CD14-positive monocyte (primary cell): ENCODE data around the gene LKAAEAR1. TPM values are rescaled to one million over a fixed set of nuclear protein-coding genes. Genes with fewer than 3 reads are reported as not detected.

Source experiments
- DNase-seq, 3 donors: peaks; one replicate each; pipeline ENCODE4 v3.0.0-alpha.2; 2011 to 2022
- H2AFZ ChIP-seq: 2 replicates; pipeline ENCODE4 v1.6.0; 2012; ENCODE audit warnings: mild to moderate bottlenecking, low read depth, low read length, inconsistent platforms; ENCODE audit not compliant: insufficient read depth, poor library complexity, severe bottlenecking
- H3K27ac ChIP-seq, 2 donors: 1 replicate in 1 of 2; 2 replicates in 1 of 2; pipeline ENCODE4 v1.5.1; 2012 to 2013; ENCODE audit warnings: low read length in 2 of 2, control low read depth in 1 of 2, inconsistent platforms in 1 of 2, low read depth in 1 of 2, mild to moderate bottlenecking in 1 of 2
- H3K27me3 ChIP-seq, 2 donors: one replicate each; pipeline versions ENCODE4 v1.6.0 to v1.6.1; 2011 to 2013; ENCODE audit warnings: low read length in 2 of 2; ENCODE audit not compliant: control insufficient read depth in 2 of 2, insufficient read depth in 2 of 2
- H3K36me3 ChIP-seq, 2 donors: replicated peaks in 1 of 2; 1 replicate in 1 of 2; 2 replicates in 1 of 2; pipeline versions ENCODE4 v1.5.1 to v1.6.1; 2012 to 2013; ENCODE audit warnings: low read length in 2 of 2, control low read depth in 1 of 2, inconsistent platforms in 1 of 2, mild to moderate bottlenecking in 1 of 2; ENCODE audit not compliant: insufficient read depth in 2 of 2, control insufficient read depth in 1 of 2
- H3K4me1 ChIP-seq, 2 donors: 1 replicate in 1 of 2; 2 replicates in 1 of 2; pipeline versions ENCODE4 v1.5.1 to v1.6.1; 2012 to 2013; ENCODE audit warnings: low read length in 2 of 2, control low read depth in 1 of 2, inconsistent platforms in 1 of 2, mild to moderate bottlenecking in 1 of 2, moderate library complexity in 1 of 2; ENCODE audit not compliant: insufficient read depth in 2 of 2, control insufficient read depth in 1 of 2
- H3K4me2 ChIP-seq: replicated peaks from 2 replicates; pipeline ENCODE3; 2012; ENCODE audit warnings: low read length, moderate library complexity, mild to moderate bottlenecking; ENCODE audit not compliant: poor library complexity, severe bottlenecking; ENCODE audit errors: extremely low read depth
- H3K4me3 ChIP-seq, 3 experiments: fragments of 200-600 bp in 1 of 3; sonication (generic) in 1 of 3; replicated peaks in 1 of 3; 1 replicate in 2 of 3; 2 replicates in 1 of 3; pipeline ENCODE4 v1.5.1; 2011 to 2013; ENCODE audit warnings: low read length in 3 of 3, mild to moderate bottlenecking in 3 of 3, control low read depth in 2 of 3, low read depth in 2 of 3, inconsistent platforms in 1 of 3, moderate library complexity in 1 of 3
- H3K79me2 ChIP-seq: 2 replicates; pipeline ENCODE4 v1.6.0; 2012; ENCODE audit warnings: mild to moderate bottlenecking, control low read depth, inconsistent platforms, low read length, moderate library complexity; ENCODE audit not compliant: insufficient read depth
- H3K9ac ChIP-seq: 2 replicates; pipeline ENCODE4 v1.6.0; 2017; ENCODE audit warnings: low read length, mild to moderate bottlenecking; ENCODE audit not compliant: insufficient read depth, poor library complexity, severe bottlenecking
- H3K9me3 ChIP-seq, 2 donors: replicated peaks in 1 of 2; 1 replicate in 1 of 2; 2 replicates in 1 of 2; pipeline versions ENCODE4 v1.5.1 to v1.6.1; 2012 to 2013; ENCODE audit warnings: low read length in 2 of 2, control low read depth in 1 of 2; ENCODE audit not compliant: control insufficient read depth in 1 of 2, insufficient read depth in 1 of 2
- H4K20me1 ChIP-seq: 2 replicates; pipeline ENCODE4 v1.6.0; 2012; ENCODE audit warnings: mild to moderate bottlenecking, low read length, control low read depth, moderate library complexity; ENCODE audit not compliant: insufficient read depth
- H3K27ac Mint-ChIP-seq, 7 donors: one replicate each; pipeline ENCODE4 v1.8.0; 2020; ENCODE audit warnings: mild to moderate bottlenecking in 7 of 7, mixed read lengths in 7 of 7, moderate library complexity in 6 of 7, inconsistent platforms in 2 of 7
- H3K27me3 Mint-ChIP-seq, 3 donors: one replicate each; pipeline ENCODE4 v1.8.0; 2021 to 2022; ENCODE audit warnings: low read depth in 3 of 3, mild to moderate bottlenecking in 3 of 3, mixed read lengths in 3 of 3, moderate library complexity in 3 of 3, inconsistent platforms in 1 of 3
- H3K36me3 Mint-ChIP-seq, 2 donors: one replicate each; pipeline ENCODE4 v1.8.0; 2020; ENCODE audit warnings: mixed read lengths in 2 of 2, inconsistent platforms in 1 of 2, mild to moderate bottlenecking in 1 of 2
- H3K4me1 Mint-ChIP-seq: one replicate; pipeline ENCODE4 v1.8.0; 2020; ENCODE audit warnings: mild to moderate bottlenecking, mixed read lengths
- H3K4me3 Mint-ChIP-seq, 2 donors: one replicate each; pipeline ENCODE4 v1.8.0; 2020; ENCODE audit warnings: mild to moderate bottlenecking in 2 of 2, mixed read lengths in 2 of 2, moderate library complexity in 1 of 2
- H3K9me3 Mint-ChIP-seq, 7 donors: one replicate each; pipeline ENCODE4 v1.8.0; 2020 to 2022; ENCODE audit warnings: mixed read lengths in 7 of 7, mild to moderate bottlenecking in 6 of 7, moderate library complexity in 6 of 7, inconsistent platforms in 2 of 7
- CTCF ChIP-seq: fragments of 200-600 bp; IDR thresholded peaks from one replicate; pipeline ENCODE4 v1.8.0; 2022; ENCODE audit warnings: antibody characterized with exemption, mild to moderate bottlenecking
- WGBS: methylation state at CpG from one replicate; pipeline ENCODE4 v1.1.5; 2013; ENCODE audit warnings: missing lambda C conversion rate; ENCODE audit not compliant: insufficient coverage; 5-methylcytosine and 5-hydroxymethylcytosine counted together
- intact Hi-C, 2 donors: fragments of 100-400 bp; cut with micrococcal nuclease; formaldehyde crosslinking; loops; one replicate each; pipeline versions ENCODE4 v1.15.0 to v1.15.1; 2023
- polyA plus RNA-seq, 3 donors: library from polyadenylated mRNA; depleted of rRNA in 1 of 3; unstranded in 2 of 3; stranded (reverse) in 1 of 3; fragments of 300-500 nt in 2 of 3; fragments of >200 nt in 1 of 3; fragmentation: Illumina TruSeq in 2 of 3; gene quantifications; 1 replicate in 2 of 3; 2 replicates in 1 of 3; pipeline ENCODE4 v1.2.3, GENCODE V29; 2012 to 2021

The LKAAEAR1 gene
- polyA plus RNA-seq, 3 donors: 0.61 to 0.86 (median 0.64) TPM

GRCh38 chr20:64051561-64052325 is 32.5 kb downstream of the LKAAEAR1 start:
- no peak overlapping the region for H3K4me2 ChIP-seq
- H3K4me3 ChIP-seq: no peak overlapping the region
- no peaks in the 10 kb centered on the region for H4K20me1 ChIP-seq
- no peak overlapping the region for H3K27ac Mint-ChIP-seq
- intact Hi-C loops: no loop called here
- no peak overlapping the region for H2AFZ ChIP-seq
- H3K36me3 Mint-ChIP-seq: peaks cover 0 to 3% of the 10 kb centered on the region in 2 donors
- H3K27me3 ChIP-seq: peaks cover 17 to 62% of the 10 kb centered on the region in 2 donors
- DNase-seq: no peak
- WGBS: 94% methylated on average over 12 of the region's 15 CpGs
- H3K27me3 Mint-ChIP-seq: peaks cover 56 to 85% (median 61%) of the 10 kb centered on the region in 3 donors
- TF ChIP-seq CTCF: no peak
- peaks cover 0 to 14% of the 10 kb centered on the region in 2 donors for H3K9me3 ChIP-seq
- no peaks in the 10 kb centered on the region for H3K36me3 ChIP-seq
- H3K9me3 Mint-ChIP-seq: peaks cover 0 to 7% (median under 1%) of the 10 kb centered on the region in 7 donors
- peaks cover 11% of the 10 kb centered on the region for H3K4me1 Mint-ChIP-seq
- H3K4me1 ChIP-seq: peaks cover 10 to 13% of the 10 kb centered on the region in 2 donors
- no peak overlapping the region for H3K4me3 Mint-ChIP-seq
- no peak overlapping the region for H3K9ac ChIP-seq
- H3K27ac ChIP-seq: no peak overlapping the region
- H3K79me2 ChIP-seq: no peaks in the 10 kb centered on the region

GRCh38 chr20:64051033-64051452 is 33.2 kb downstream of the LKAAEAR1 start:
- peaks cover 10 to 13% of the 10 kb centered on the region in 2 donors for H3K4me1 ChIP-seq

More at GRCh38 chr20:64051033-64051452, 33.2 kb downstream of the LKAAEAR1 start:
- Histone ChIP-seq H3K4me3 (no peak overlapping the region), H2AFZ (no peak overlapping the region), H3K27ac (no peak overlapping the region), H4K20me1 (no peaks in the 10 kb centered on the region), H3K36me3 (no peaks in the 10 kb centered on the region), H3K79me2 (no peaks in the 10 kb centered on the region), H3K9ac (no peak overlapping the region), H3K9me3 (peaks cover 0 to 14% of the 10 kb centered on the region in 2 donors), H3K27me3 (peaks cover 17 to 60% of the 10 kb centered on the region in 2 donors), H3K4me2 (no peak overlapping the region)
- DNase-seq: no peak
- peaks cover 0 to 3% of the 10 kb centered on the region in 2 donors for H3K36me3 Mint-ChIP-seq
- H3K27ac Mint-ChIP-seq: no peak overlapping the region
- H3K27me3 Mint-ChIP-seq: peaks cover 57 to 85% (median 62%) of the 10 kb centered on the region in 3 donors
- H3K4me1 Mint-ChIP-seq: peaks cover 11% of the 10 kb centered on the region
- 87% methylated on average over 9 of the region's 11 CpGs for whole genome bisulfite sequencing
- H3K4me3 Mint-ChIP-seq: peak overlapping the region in 1 of 2 donors; percentile 65
- intact Hi-C loops: no loop called here
- H3K9me3 Mint-ChIP-seq: peaks cover 0 to 7% (median 1%) of the 10 kb centered on the region in 7 donors
- no peak for TF ChIP-seq CTCF
